DLD1 (cell line): ENCODE measurements around the gene MUC13.

Experiments
- in situ Hi-C: cut with HindIII; loops from 2 replicates; pipeline ENCODE4 v1.10.0; 2017; ENCODE audit warnings: low sequenced_read_pairs

Gene MUC13

DNA sequence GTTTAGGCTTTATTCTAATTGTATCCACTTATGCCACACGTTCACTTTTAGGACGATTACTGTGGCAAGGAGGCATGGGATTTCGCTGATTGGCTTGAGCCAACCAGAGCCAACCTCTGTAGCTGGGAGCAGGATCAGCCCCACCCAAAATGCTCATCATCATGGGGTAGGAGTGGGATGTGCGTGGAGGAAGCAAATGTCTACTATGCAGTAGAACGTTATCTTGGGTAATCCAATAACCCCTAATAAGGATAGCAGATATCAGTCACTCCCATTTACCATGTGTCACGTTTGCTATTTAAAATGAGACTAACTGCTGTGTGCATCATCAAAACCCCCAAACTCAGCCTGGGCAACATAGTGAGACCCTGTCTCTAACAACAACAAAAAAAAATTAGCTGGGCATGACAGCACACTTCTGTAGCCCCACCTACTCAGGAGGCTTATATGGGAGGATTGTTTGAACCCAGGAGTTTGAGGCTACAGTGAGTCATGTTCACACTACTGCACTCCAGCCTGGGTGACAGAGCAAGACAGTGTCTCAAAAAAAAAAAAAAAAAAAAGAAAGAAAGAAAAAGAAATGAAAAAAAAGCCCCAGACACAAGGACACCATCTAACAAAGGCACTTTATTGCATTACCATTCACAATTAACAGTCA is 29.6 kb downstream of the MUC13 start:
- in situ Hi-C loops, result no loop called here

- in situ Hi-C loops, result no loop called here
Observed at GRCh38 chr3:124903896-124904834, 30.4 kb downstream of the MUC13 start.

GRCh38 chr3:124896824-124897526 is 37.6 kb downstream of the MUC13 start:
- in situ Hi-C loops, result loop anchor here (25.0 kb wide), 1 partner anchor 135 kb away; no protein-coding TSS in a partner anchor

GRCh38 chr3:124895756-124896155 is 38.8 kb downstream of the MUC13 start:
- in situ Hi-C loops, result loop anchor here (25.0 kb wide), 1 partner anchor 133 kb away; no protein-coding TSS in a partner anchor

DNA sequence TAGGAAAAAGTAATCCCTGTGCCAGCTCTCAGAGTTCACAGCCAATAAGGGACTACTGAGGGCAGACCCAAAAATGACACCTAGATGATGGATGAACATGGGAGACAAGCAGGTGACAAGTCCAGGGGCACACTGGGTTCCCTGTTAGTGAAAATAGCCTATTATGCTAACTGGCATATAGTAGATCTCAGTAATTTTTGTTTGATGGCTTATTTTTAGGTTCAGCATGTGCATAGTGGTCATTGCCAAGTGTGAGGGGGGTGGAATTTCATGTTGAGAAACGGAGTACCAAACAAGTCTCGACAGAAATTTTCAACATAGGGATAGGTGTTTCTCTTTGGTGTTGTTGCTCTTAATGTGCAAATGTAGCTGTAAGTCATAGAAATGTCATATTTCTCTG is 41.0 kb downstream of the MUC13 start:
- in situ Hi-C loops, result loop anchor here (25.0 kb wide), 1 partner anchor 131 kb away; no protein-coding TSS in a partner anchor

- in situ Hi-C loops, result loop anchor here (25.0 kb wide), 1 partner anchor 128 kb away; no protein-coding TSS in a partner anchor
Observed at GRCh38 chr3:124890573-124891190, 43.9 kb downstream of the MUC13 start.

DNA sequence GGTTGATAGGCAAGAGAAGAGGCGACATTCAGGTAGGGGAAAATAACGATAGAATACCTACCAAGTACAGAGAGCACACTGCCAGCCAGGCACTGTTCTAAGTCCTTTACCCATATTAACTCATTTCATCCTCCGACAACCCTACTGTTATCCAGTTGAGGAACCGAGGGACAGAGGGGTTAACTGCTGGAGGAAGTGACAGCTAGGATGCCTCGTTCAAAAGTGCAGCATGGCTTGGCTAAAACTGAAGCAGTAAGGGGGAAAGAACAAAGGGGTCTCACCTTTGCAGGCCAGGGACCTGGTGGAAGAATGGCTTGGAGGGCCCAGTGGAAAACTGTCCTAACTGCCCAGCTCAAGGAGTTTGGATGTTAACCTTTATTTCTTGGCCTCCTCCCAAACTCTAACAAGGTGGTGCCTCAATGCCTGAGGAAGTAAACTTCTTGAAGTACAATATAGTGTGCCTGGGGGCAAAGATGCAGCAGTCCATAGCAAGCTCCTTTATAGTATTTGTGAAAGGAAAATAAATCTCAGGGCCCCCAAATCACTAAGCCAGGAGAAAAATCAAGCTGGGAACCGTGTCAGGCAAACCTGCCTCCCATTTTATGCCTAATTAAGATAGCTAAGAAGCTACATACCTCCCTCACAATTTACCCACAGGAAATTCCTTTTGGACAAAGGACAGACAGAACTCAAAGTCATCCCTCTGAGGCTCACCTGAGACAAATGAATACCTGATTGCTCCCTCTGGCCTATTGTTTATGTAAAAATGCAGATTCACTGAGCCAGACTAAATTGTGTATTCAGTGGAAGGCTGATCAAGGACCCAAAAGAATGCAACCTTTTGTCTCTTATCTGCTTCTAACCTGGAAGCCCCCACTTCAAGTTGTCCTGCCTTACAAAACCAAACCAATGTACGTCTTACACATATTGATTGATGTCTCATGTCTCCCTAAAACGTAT is 45.8 kb downstream of the MUC13 start:
- in situ Hi-C loops, result loop anchor here (25.0 kb wide), 1 partner anchor 126 kb away; no protein-coding TSS in a partner anchor

DNA sequence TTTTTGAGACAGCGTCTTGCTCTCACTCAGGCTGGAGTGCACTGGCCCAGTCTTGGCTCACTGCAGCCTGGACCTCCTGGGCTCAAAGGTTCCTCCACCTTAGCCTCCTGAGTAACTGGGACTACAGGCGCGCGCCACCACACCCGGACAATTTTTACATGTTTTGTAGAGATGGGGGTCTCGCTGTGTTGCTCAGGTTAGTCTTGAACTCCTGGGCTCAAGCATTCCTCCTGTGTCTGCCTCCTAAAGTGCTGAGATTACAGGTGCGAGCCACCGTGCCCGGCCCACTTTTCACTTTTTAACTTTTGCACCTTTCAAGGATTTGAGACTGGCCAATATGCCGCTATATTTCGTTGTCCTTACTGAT is 46.6 kb downstream of the MUC13 start:
- in situ Hi-C loops, result loop anchor here (25.0 kb wide), 1 partner anchor 126 kb away; no protein-coding TSS in a partner anchor

- in situ Hi-C loops, result loop anchor here (25.0 kb wide), 1 partner anchor 125 kb away; no protein-coding TSS in a partner anchor
Observed at GRCh38 chr3:124887177-124887931, 47.2 kb downstream of the MUC13 start, which contains the start of gene ITGB5. Gene ITGB5 (minus strand): TSS chr3:124887365. CDS start chr3:124887000, 365 bp downstream.

- in situ Hi-C loops, result loop anchor here (25.0 kb wide), 1 partner anchor 124 kb away; no protein-coding TSS in a partner anchor
Observed at GRCh38 chr3:124886168-124887056, 48.1 kb downstream of the MUC13 start.

DNA sequence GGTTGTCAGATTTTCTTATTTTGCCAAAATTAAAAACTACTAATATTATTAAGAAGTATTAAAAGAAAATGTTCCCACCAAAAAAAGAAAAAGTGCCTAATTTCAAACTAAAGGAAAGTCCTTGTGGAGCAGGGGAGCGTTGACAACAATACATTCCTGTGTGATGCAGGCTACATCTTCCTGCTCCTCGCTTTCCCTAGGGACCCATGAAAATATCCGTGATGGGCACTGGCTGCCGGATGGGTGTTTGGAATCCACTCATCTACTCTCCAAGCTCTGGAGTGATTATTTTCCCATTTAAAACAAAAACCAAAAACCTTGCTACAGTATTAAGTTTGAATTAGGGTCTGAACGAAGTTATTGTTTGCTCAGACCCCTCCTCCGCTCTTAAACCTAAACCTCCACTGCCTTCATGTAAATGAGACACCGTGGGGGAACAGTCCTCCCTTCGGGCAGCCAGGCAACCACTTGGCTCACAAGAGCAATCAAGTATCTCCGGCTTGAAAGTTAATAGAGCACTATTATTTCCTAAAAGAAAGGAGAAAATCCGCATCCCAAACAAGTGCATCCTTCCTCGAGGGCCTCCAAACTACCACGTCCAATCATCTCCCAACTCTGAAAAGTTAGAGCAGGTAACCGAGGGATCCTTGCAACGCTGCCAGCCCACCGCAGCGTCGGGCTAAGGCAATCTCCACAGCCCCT is 48.9 kb downstream of the MUC13 start:
- in situ Hi-C loops, result loop anchor here (25.0 kb wide), 1 partner anchor 123 kb away; no protein-coding TSS in a partner anchor

GRCh38 chr3:124884474-124885101 is 50.0 kb downstream of the MUC13 start:
- in situ Hi-C loops, result loop anchor here (25.0 kb wide), 1 partner anchor 122 kb away; no protein-coding TSS in a partner anchor

DNA sequence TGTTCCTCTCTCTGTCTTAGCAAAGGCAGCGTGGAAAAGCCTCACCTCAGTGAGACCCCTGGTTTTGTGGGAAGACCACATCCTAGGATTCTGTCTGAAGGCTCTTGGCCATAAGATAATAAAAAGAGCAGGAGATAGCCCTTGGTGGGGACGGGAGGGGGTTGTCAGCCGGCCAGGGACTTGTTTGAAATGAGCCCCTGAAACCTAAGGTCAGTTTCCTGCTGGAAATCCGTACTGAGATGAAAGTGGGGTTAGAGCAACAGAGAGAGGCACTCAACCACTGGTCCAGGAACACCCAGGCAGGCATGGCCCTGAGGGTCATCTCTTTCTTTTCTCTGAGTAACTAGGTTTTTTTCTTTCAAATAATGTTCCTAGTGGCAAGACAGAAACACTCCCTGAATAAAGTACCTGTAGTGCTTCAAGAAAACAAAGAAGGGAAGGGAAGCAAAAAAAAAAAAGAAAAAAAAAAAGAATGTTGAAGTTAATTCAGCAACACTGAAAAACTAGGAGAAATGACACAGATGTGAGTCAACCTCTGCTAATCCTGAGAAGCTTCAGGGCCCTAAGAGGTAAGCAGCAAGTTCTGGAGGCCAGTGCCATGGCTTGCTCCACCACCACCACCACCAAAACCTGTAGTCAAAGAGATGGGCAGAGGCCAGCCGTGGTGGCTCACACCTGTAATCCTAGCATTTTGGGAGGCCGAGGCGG is 50.6 kb downstream of the MUC13 start:
- in situ Hi-C loops, result loop anchor here (25.0 kb wide), 1 partner anchor 122 kb away; no protein-coding TSS in a partner anchor

DNA sequence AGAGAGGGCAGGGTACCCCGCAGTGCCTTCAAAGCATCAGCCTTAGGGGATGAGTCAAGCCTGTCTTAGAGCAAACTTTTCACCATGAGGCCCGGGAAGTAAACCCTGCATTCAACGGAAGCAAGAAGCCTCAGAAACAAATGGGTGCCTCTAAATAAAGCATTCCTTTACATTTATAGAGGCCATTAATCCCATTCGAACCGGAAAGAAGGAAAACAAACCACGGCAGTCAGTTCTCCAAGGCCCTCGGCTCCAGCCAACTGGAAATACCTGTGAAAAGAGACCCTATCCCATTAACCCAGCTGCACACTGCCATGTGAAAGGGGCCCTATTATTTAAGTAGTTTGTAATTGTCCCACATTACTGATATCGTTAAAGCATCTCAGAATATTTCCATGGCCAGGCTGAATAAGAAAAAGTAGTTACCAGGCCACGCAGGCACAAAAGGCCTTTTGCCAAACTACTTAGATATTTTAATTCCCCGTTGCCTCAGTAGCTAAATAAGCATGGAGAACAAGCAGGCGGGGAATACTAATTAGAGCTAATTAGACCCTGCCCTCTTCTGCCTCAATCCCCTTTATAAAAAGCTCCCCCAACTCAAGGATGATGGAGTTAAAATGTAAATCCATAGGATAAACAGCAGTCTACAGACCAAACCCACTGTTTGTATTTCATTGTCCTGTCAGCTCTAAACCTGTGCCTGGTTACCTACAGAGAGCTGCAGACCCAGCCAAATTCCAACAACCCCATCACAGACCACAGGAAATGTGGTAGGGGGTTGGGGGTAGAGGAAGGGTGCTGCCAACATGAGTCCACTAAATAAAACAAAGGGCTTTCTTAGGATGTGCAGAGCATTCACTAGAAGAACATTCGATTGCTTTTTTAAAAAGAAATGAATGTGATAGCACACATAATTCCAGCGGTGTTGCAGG is 51.5 kb downstream of the MUC13 start:
- in situ Hi-C loops, result loop anchor here (25.0 kb wide), 1 partner anchor 121 kb away; no protein-coding TSS in a partner anchor
